HG02571 (cell line): ENCODE results near the gene TMTC3.
A peak's percentile ranks its signal among the peaks of the same experiment; 100 is the strongest.
"Not testable (repeated sequence)": the region's sequence is repeated elsewhere in the genome, so short reads cannot be mapped to it uniquely, and the experiment has no call there.

Source experiments
- ATAC-seq: cut with Tn5 transposase; IDR thresholded peaks from one replicate; pipeline ENCODE4 v1.9.1; 2021; ENCODE audit warnings: mild to moderate bottlenecking, moderate library complexity; ENCODE audit not compliant: unreplicated experiment

TMTC3 gene

GRCh38 chr12:88141774-88142609, at the start of gene TMTC3, which contains the start of gene CEP290:
TMTC3 (plus strand) TSS chr12:88142307; CDS start chr12:88148316, 6,009 bp downstream.
CEP290 (minus strand) TSS chr12:88142088; CDS start chr12:88141307, 781 bp downstream.
- peak; percentile 96 for ATAC-seq

- no peak for ATAC-seq
Measured at GRCh38 chr12:88092771-88093170, 49.3 kb upstream of the TMTC3 start.

- no peak for ATAC-seq
Measured at GRCh38 chr12:88093573-88093972, 48.5 kb upstream of the TMTC3 start.

GRCh38 chr12:88108021-88108420, 34.1 kb upstream of the TMTC3 start:
- no peak for ATAC-seq

- no peak for ATAC-seq
Measured at GRCh38 chr12:88111074-88111652, 30.9 kb upstream of the TMTC3 start.

- no peak for ATAC-seq
Measured at GRCh38 chr12:88113871-88114270, 28.2 kb upstream of the TMTC3 start.

- no peak for ATAC-seq
Measured at GRCh38 chr12:88122666-88123065, 19.4 kb upstream of the TMTC3 start.

GRCh38 chr12:88127099-88127498, 15.0 kb upstream of the TMTC3 start:
- ATAC-seq: no peak

- no peak for ATAC-seq
Measured at GRCh38 chr12:88127855-88128254, 14.3 kb upstream of the TMTC3 start.

- ATAC-seq: no peak
Measured at GRCh38 chr12:88132392-88132791, 9.7 kb upstream of the TMTC3 start.

GRCh38 chr12:88133181-88133580, 8.9 kb upstream of the TMTC3 start:
- ATAC-seq: not testable (repeated sequence)

GRCh38 chr12:88139711-88140110, 2.4 kb upstream of the TMTC3 start:
- ATAC-seq: not testable (repeated sequence)

GRCh38 chr12:88141425-88141773, 708 bp upstream of the TMTC3 start:
- ATAC-seq: peak; percentile 0

GRCh38 chr12:88142610-88142991, 494 bp downstream of the TMTC3 start:
- ATAC-seq: peak; percentile 1

- no peak for ATAC-seq
Measured at GRCh38 chr12:88144037-88144436, 1.9 kb downstream of the TMTC3 start.

GRCh38 chr12:88144546-88145468, 2.7 kb downstream of the TMTC3 start:
- ATAC-seq: no peak

- no peak for ATAC-seq
Measured at GRCh38 chr12:88145567-88146505, 3.7 kb downstream of the TMTC3 start.

GRCh38 chr12:88150063-88150462, 8.0 kb downstream of the TMTC3 start:
- no peak for ATAC-seq

- ATAC-seq: no peak
Measured at GRCh38 chr12:88153959-88154358, 11.9 kb downstream of the TMTC3 start.

GRCh38 chr12:88156075-88156654, 14.1 kb downstream of the TMTC3 start:
- ATAC-seq: no peak
